ENCODE results near the gene IL17A. TPM values are rescaled to one million over a fixed set of nuclear protein-coding genes. Genes with fewer than 3 reads are reported as not detected.

The IL17A gene
- total and polyA plus RNA-seq, 4 donors: 0.14 TPM; not detected in 3

DNA sequence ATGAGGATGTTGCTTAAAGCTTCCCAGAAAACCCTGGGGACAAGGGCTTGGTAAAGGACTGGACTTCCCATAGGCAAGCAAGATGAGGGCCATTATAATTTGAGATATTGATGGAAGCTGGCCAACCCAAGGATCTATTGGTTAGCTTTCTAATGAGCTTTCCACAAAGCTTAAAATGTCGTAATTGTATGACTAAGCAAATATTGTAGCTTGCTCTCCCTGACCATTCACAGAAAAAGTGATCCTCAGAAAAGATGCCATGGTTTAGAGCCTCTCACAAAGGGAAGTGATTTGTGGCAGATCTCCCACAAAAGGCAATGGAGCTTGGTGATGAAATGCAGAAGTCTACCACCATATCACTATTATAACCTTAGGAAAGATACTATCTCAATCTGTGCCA is 44.5 kb downstream of the IL17A start:
- no peak overlapping the region for H3K9ac ChIP-seq (ENCODE audit: insufficient read depth in 1 of 2, low read length in 2 of 2)
- peaks cover 0 to 5% (median 0%) of the 10 kb centered on the region in 4 donors for H3K9me3 ChIP-seq (ENCODE audit: control insufficient read depth in 4 of 4, insufficient read depth in 3 of 4, low read length in 3 of 4)
- no peaks in the 10 kb centered on the region for H3K4me1 ChIP-seq (ENCODE audit: control insufficient read depth in 5 of 5, insufficient read depth in 5 of 5, low read length in 5 of 5)
- 31 to 56% methylated on average over 1 of the region's 1 CpG for WGBS, 2 donors
- DNase-seq (no peak), ATAC-seq (ENCODE audit: insufficient read depth, low FRiP score) (no peak)
- H3K4me3 ChIP-seq: no peak overlapping the region
- no peaks in the 10 kb centered on the region for H3K36me3 ChIP-seq (ENCODE audit: control insufficient read depth in 4 of 4, insufficient read depth in 4 of 4, low read length in 4 of 4)
- H3K27ac ChIP-seq (ENCODE audit: low read depth in 1 of 2, low read length in 1 of 2): no peak overlapping the region
- H3K27me3 ChIP-seq (ENCODE audit: control insufficient read depth in 3 of 3, insufficient read depth in 3 of 3, low read length in 2 of 3): no peaks in the 10 kb centered on the region
- TF ChIP-seq, protein P1, sequence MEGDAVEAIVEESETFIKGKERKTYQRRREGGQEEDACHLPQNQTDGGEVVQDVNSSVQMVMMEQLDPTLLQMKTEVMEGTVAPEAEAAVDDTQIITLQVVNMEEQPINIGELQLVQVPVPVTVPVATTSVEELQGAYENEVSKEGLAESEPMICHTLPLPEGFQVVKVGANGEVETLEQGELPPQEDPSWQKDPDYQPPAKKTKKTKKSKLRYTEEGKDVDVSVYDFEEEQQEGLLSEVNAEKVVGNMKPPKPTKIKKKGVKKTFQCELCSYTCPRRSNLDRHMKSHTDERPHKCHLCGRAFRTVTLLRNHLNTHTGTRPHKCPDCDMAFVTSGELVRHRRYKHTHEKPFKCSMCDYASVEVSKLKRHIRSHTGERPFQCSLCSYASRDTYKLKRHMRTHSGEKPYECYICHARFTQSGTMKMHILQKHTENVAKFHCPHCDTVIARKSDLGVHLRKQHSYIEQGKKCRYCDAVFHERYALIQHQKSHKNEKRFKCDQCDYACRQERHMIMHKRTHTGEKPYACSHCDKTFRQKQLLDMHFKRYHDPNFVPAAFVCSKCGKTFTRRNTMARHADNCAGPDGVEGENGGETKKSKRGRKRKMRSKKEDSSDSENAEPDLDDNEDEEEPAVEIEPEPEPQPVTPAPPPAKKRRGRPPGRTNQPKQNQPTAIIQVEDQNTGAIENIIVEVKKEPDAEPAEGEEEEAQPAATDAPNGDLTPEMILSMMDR (IDR thresholded peaks at IDR 0.05; ENCODE audit: control extremely low read depth, extremely low read depth): no peak

GRCh38 chr6:52231406-52232127 is 45.4 kb downstream of the IL17A start:
- TF ChIP-seq, protein P1 (IDR thresholded peaks at IDR 0.05; ENCODE audit: control extremely low read depth, extremely low read depth): no peak
- WGBS, 2 donors: 82 to 93% methylated on average over 8 of the region's 8 CpGs
- ATAC-seq (ENCODE audit: insufficient read depth, low FRiP score): no peak

GRCh38 chr6:52233005-52233404 is 46.8 kb downstream of the IL17A start:
- DNase-seq (no peak), ATAC-seq (ENCODE audit: insufficient read depth, low FRiP score) (no peak)
- Histone ChIP-seq H3K27ac (ENCODE audit: low read depth in 1 of 2, low read length in 1 of 2) (no peak overlapping the region), H3K9ac (ENCODE audit: insufficient read depth in 1 of 2, low read length in 2 of 2) (no peak overlapping the region), H3K27me3 (ENCODE audit: control insufficient read depth in 3 of 3, insufficient read depth in 3 of 3, low read length in 2 of 3) (no peaks in the 10 kb centered on the region), H3K36me3 (ENCODE audit: control insufficient read depth in 4 of 4, insufficient read depth in 4 of 4, low read length in 4 of 4) (no peaks in the 10 kb centered on the region), H3K9me3 (ENCODE audit: control insufficient read depth in 4 of 4, insufficient read depth in 3 of 4, low read length in 3 of 4) (no peaks in the 10 kb centered on the region), H3K4me3 (no peak overlapping the region), H3K4me1 (ENCODE audit: control insufficient read depth in 5 of 5, insufficient read depth in 5 of 5, low read length in 5 of 5) (no peaks in the 10 kb centered on the region)
- TF ChIP-seq, protein P1 (IDR thresholded peaks at IDR 0.05; ENCODE audit: control extremely low read depth, extremely low read depth): no peak
- 78% methylated on average over 4 of the region's 4 CpGs for WGBS, 2 donors

More at GRCh38 chr6:52231406-52232127, 45.4 kb downstream of the IL17A start:
- Histone ChIP-seq H3K9ac (ENCODE audit: insufficient read depth in 1 of 2, low read length in 2 of 2) (no peak overlapping the region), H3K36me3 (ENCODE audit: control insufficient read depth in 4 of 4, insufficient read depth in 4 of 4, low read length in 4 of 4) (no peaks in the 10 kb centered on the region), H3K4me1 (ENCODE audit: control insufficient read depth in 5 of 5, insufficient read depth in 5 of 5, low read length in 5 of 5) (no peaks in the 10 kb centered on the region), H3K27me3 (ENCODE audit: control insufficient read depth in 3 of 3, insufficient read depth in 3 of 3, low read length in 2 of 3) (no peaks in the 10 kb centered on the region), H3K4me3 (no peak overlapping the region), H3K27ac (ENCODE audit: low read depth in 1 of 2, low read length in 1 of 2) (no peak overlapping the region), H3K9me3 (ENCODE audit: control insufficient read depth in 4 of 4, insufficient read depth in 3 of 4, low read length in 3 of 4) (peaks cover 0 to under 1% (median 0%) of the 10 kb centered on the region in 4 donors)
- DNase-seq: no peak
